Stimulated activated CD8-positive, alpha-beta memory T cell treated with anti-CD3 and anti-CD28 coated beads, Interleukin-15, amount 100 ng/mL, for 4 hours (primary cell): ENCODE data around the gene ZBTB48.
A peak's percentile ranks its signal among the peaks of the same experiment; 100 is the strongest.
"Not testable (repeated sequence)": the region's sequence is repeated elsewhere in the genome, so short reads cannot be mapped to it uniquely, and the experiment has no call there.

Experiments used
- DNase-seq, 2 donors: peaks; one replicate each; pipeline ENCODE4 v3.0.0-alpha.2; 2020; ENCODE audit warnings: low read depth in 2 of 2

The ZBTB48 gene

DNA sequence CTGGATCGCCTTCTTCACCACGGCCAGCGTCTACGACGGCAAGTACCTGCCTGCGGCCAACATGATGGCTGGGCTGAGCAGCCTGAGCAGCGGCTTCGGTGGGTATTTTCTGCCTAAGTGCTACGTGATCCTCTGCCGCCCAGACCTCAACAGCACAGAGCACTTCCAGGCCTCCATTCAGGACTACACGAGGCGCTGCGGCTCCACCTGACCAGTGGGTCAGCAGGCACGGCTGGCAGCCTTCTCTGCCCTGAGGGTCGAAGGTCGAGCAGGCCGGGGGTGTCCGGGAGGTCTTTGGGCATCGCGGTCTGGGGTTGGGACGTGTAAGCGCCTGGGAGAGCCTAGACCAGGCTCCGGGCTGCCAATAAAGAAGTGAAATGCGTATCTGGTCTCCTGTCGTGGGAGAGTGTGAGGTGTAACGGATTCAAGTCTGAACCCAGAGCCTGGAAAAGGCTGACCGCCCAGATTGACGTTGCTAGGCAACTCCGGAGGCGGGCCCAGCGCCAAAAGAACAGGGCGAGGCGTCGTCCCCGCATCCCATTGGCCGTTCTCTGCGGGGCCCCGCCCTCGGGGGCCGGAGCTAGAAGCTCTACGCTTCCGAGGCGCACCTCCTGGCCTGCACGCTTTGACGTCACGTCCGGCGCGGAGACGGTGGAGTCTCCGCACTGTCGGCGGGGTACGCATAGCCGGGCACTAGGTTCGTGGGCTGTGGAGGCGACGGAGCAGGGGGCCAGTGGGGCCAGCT, at the start of gene ZBTB48:
Gene ZBTB48 (plus strand): TSS at position 621 of the 745 bp plus-strand sequence. CDS start 616 bp downstream, outside the sequence.
- peak; percentile 93 to 95 for DNase-seq

GRCh38 chr1:6530504-6531160, 49.2 kb upstream of the ZBTB48 start:
- no peak for DNase-seq

GRCh38 chr1:6531996-6532395, 47.8 kb upstream of the ZBTB48 start:
- no peak for DNase-seq

DNA sequence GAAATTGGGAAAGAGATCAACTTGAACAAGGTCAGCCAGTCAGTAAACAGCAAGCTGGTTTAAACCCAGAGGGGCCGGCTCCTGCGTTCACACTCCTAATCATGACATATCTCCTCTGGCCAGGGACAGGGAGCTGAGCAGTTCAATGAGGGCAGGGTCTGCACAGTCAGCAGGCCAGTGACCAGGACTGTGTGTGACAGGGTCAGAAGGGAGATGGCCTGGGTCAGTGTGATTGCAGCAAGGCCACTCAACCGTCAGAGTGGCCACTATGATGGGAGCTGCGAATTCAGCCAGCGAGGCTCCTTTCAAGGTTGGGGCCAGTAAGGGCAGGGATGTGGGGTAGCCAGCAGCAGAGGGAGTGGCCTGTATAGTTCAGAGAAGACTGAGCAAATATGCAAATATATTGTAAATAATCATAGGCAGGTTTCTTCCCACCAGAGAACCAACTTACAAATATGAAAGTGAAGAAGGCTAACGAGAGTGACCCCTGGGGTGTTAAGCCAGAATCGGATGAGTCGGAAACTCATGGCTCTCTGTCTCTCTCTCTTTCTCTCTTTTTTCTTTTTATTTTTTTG, 45.5 kb upstream of the ZBTB48 start:
- no peak for DNase-seq

GRCh38 chr1:6535214-6535613, 44.6 kb upstream of the ZBTB48 start:
- no peak for DNase-seq

- no peak for DNase-seq
Measured at GRCh38 chr1:6536291-6536690, 43.5 kb upstream of the ZBTB48 start.

DNA sequence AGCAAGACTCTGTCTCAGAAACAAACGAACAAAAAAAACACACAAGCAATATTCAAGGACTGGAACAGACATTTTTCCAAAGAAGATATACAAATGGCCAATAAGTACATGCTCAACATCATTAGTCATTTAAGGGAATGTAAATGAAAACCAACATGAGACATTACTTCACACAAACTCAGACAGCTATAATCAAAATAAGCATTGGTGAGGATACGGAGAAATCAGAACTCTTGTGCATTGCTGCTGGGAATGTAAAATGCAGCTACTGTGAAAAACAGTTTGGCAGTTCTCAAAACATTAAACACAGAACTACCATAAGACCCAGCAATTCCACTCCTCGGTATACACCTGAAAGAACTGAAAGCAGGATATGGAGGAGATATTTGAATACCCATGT, 40.8 kb upstream of the ZBTB48 start:
- DNase-seq = no peak

DNA sequence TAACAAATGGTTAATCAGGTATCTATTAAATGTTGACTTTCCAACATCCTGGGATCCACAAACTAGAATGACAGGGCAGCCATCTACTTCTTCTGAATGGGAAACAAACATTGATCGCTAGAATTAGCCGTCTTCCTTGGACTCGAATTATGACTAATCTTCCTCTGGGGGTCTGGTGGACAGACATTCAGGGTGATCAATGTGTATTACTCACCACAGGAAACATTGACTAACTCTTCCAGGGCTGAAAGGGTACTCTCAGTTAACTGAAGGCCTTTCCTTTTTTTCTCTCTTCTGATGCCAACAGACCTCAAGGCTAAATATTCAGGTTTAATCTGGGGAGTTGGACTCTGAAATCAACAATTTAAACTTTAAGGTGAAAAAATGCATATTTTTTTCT, 35.0 kb upstream of the ZBTB48 start:
- DNase-seq = no peak

GRCh38 chr1:6545276-6546112, 34.3 kb upstream of the ZBTB48 start:
- DNase-seq = no peak

DNA sequence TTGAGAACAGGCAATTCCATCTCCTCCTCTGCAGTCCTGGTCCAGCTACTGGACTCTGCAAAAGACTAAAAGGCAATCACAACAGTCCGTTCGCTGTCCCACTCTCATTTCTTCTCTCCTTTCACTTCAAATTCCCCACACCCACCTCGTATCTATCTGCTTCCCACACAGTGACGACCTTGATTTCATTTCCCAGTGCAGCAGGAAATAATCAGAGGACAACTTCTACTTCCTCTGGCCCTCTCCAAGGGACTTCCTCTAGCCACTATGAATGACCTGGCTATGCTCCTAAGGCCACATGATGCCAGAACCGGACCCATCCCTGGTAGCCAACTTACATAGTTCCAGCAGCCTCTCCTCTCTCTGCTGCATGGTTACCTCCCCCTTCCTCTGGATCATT, 33.5 kb upstream of the ZBTB48 start:
- no peak for DNase-seq

GRCh38 chr1:6547301-6547700, 32.5 kb upstream of the ZBTB48 start:
- no peak for DNase-seq

GRCh38 chr1:6554031-6554906, 25.5 kb upstream of the ZBTB48 start, which contains the start of gene NOL9:
Gene NOL9, minus strand, starts transcription at chr1:6554513. Its CDS starts 11 bp downstream, at chr1:6554502.
- DNase-seq = peak; percentile 88 to 89

DNA sequence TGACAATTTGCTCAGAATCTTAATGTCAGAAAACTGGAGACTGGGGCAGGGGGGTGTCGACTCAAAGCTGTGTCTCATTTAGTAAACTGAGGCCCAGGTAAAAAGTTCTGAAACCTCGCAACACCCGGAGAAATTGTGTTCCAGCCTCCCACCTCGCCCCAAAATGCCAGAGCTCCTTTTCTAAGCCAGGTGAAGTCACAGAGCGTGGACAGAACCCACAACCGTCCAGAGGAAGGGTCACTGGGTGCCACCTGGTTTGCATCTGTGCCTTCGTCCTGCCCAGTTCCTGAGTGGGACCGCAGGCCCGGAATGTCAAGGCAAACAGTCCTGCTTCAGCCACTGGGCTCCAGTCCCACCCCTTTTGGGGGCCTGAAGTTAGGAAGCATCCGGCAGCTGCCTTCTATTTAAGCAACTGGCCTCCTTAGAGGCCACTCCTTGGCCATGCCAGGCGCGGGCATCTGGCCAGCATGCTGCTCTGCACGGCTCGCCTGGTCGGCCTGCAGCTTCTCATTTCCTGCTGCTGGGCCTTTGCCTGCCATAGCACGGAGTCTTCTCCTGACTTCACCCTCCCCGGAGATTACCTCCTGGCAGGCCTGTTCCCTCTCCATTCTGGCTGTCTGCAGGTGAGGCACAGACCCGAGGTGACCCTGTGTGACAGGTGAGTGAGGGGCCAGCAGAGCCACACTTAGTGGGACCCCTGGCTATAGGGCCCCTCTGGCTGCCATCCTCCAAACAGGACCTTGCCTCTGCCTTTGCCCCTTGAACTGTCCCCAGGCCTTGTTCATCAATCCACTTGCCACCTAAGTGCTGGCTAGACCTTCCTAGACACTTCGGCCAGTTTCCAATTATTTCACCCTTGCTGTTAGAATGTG, 24.7 kb upstream of the ZBTB48 start, which contains the start of gene TAS1R1:
Gene TAS1R1 (plus strand): TSS at position 401 of the 872 bp plus-strand sequence. CDS start 67 bp downstream, at position 468.
- DNase-seq = no peak

GRCh38 chr1:6557597-6557996, 22.2 kb upstream of the ZBTB48 start:
- no peak for DNase-seq

GRCh38 chr1:6559161-6559560, 20.6 kb upstream of the ZBTB48 start:
- not testable (repeated sequence) for DNase-seq

- no peak for DNase-seq
Measured at GRCh38 chr1:6560267-6560666, 19.5 kb upstream of the ZBTB48 start.

GRCh38 chr1:6569033-6569432, 10.8 kb upstream of the ZBTB48 start:
- DNase-seq = no peak

- DNase-seq = no peak
Measured at GRCh38 chr1:6570100-6570499, 9.7 kb upstream of the ZBTB48 start.

GRCh38 chr1:6570987-6571386, 8.8 kb upstream of the ZBTB48 start:
- no peak for DNase-seq
